Nucleus accumbens (tissue), 56 donors: ENCODE results near the gene SNX21.
"Not testable (repeated sequence)": the region's sequence is repeated elsewhere in the genome, so short reads cannot be mapped to it uniquely, and the experiment has no call there.

Source experiments
- DNase-seq, 56 donors: peaks; one replicate each; lab custom pipeline; 2025; lab: John Stamatoyannopoulos, UW

Gene SNX21, protein sequence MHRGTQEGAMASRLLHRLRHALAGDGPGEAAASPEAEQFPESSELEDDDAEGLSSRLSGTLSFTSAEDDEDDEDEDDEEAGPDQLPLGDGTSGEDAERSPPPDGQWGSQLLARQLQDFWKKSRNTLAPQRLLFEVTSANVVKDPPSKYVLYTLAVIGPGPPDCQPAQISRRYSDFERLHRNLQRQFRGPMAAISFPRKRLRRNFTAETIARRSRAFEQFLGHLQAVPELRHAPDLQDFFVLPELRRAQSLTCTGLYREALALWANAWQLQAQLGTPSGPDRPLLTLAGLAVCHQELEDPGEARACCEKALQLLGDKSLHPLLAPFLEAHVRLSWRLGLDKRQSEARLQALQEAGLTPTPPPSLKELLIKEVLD

DNA sequence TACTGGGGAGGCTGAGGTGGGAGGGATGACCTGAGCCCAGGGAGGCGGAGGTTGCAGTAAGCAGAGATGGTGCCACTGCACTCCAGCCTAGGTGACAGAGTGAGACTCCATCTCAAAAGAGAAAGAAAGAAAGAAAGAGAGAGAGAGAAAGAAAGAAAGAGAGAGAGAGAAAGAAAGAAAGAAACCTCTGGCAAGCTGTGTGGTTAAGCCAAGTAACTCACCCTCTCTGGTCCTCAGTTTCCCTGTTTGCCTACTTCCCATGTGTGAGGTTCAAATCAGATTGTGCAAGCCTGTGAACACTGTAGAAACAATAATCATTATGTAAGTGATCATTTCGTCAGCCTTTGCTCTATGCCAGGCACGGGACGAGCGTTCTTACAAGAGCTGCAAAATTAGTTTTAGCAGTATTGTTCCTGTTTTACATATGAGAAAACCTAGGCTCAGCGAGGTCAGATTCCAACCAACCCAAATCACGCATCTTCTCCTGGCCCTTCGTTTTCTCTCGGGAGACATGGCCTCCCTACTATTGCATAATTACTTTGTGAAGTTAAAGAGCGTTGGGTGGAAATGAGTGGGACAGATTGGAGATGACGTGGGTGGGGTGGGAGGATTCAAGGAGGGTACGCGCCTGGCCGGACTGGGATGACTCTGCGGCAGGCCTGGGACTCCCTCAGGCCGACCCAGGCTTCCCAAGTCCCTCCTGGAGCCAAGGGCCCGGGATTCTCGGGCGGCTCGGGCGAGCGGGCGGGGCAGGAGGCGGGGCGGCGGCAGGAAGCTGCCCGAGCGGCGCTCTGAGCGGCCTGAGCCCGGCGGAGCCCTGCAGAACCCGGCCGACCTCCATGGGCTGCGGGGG is at the start of gene SNX21:
SNX21 (plus strand) TSS at position 770 of the 853 bp plus-strand sequence. CDS start 121 bp downstream, outside the sequence.
- peak in 49 of 56 donors; percentile 20 to 79 (median 66) for DNase-seq

DNA sequence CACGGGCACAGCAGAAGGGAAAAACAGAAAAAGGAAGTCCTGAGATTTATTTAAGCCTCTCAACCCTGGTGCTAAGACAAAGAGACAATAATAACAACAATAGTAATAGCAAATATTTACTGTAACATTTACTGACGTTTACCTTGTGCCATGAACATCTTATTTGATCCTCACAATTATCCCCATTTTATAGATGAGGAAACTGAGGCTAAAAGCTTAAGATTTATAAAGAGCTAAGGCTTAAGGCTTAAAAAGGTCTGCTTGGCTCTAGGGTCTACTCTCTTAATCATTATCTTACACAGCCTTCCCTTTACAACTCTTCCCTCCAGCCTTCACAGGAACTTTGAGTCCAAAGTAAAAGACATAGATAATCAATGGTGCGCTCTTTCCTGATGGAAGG is 45.2 kb upstream of the SNX21 start:
- DNase-seq = no peak

DNA sequence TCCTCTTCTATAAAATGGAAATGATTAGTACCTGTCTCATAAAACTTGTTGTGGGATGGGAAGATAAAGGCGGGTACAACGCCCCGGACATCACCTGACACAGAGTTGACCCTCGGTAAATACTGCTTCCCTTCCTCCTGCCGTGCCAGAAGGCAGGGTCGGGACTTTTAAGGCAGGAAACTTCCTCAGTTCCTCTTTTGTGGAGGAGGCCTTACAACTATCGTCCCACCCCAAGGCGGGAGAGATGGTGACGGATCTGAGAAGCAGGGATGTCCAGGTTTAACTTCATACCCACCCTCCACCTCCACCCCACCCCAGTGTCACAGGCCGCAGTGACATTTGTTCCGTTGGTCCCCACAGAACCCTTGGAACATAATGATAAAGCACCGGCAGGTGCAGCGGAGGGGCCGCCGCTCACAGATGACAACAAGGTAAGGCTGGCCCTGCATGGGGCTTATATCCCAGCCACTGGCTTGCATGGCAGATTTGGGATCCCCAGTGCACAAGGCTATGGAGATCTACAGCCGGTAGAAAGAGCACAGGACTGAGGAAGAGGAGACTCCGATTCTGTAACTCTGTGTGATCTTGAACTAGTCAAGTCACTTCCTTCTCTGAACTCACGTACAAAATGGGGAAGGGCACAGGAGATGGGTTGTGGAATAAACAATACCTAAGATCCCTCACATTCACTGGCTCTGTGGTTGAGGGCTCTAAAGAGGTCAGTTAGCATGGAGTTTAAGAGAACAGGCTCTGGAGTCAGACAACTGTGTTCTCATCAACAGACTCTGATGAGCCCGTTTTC is 41.1 kb upstream of the SNX21 start:
- DNase-seq = peak in 5 of 56 donors; percentile 1 to 25 (median 19)

DNA sequence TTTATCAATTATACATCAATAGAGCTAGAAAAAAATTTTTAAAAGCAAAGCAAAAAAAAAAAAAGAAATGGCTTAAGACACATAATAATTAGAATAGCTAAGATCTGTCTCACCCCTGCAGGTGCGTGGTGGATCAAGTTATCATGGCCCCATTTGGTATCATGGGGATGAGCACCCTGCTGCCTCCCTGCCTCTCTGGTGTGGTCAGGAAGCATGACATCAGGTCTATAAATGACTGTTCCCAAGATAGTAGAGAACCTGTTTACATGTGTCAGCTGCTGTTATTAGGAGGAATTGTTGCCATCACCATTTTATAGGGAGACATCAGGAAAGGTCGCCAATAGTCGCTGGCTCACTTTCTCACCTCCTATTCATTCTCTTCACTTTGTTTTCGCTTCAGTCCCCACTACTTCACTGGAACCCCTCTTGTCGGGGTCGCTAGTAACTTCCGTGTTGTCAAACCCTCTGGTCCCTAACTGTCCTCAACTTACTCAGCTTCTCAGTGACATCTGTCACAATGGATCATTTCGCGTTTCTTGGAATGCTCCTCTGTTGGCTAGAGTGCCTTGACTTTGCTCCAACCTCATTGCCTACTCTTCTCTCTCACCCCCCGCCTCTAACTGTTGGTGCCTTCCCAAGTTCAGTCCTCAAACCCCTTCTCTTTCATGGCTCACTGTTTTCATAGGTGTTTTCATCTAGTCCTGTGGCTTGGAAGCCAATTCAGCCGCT is 37.1 kb upstream of the SNX21 start:
- DNase-seq = no peak

DNA sequence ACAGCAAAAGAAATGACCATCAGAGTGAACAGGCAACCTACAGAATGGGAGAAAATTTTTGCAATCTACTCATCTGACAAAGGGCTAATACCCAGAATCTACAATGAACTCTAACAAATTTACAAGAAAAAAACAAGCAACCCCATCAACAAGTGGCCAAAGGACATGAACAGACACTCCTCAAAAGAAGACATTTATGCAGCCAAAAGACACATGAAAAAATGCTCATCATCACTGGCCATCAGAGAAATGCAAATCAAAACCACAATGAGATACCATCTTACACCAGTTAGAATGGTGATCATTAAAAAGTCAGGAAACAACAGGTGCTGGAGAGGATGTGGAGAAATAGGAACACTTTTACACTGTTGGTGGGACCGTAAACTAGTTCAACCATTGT is 36.1 kb upstream of the SNX21 start:
- DNase-seq = not testable (repeated sequence)

DNA sequence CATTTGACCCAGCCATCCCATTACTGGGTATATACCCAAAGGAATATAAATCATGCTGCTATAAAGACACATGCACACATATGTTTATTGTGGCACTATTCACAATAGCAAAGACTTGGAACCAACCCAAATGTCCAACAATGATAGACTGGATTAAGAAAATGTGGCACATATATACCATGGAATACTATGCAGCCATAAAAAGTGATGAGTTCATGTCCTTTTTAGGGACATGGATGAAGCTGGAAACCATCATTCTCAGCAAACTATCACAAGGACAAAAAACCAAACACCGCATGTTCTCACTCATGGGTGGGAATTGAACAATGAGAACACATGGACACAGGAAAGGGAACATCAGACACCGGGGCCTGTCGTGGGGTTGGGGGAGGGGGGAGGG is 35.6 kb upstream of the SNX21 start:
- not testable (repeated sequence) for DNase-seq

DNA sequence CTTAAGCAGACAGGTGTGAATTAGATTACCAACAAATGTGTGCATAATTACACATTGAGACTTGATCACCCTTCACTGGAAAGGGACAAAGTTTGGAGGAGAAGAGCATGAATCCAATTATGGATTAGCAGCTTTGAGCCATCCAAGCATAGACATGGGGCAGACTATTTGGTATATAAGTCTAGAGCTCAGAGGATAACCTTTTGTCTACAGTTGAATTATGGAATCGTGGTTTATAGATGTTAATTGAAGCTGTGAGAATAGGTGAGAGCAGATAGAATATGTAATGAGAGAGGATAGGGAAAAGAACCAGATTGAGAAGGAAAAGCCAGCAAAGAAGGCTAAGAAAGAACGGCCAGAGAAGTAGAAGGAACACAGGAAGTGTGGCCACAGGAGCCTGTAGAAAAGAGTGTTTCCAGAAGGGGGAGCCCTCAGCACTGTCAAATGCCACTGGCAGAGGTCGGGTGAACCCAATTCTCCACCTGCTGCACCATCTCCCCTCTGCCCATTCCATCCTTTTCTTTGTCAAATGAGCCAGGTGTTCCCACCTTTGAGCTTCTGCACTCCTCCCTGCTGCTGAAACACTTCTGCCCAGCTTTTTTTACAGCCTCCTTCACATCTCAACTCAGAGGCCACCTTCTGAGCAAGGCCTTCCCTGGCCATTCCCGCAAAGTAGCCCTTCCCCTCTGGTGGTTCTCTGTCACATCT is 34.5 kb upstream of the SNX21 start:
- peak in 26 of 56 donors; percentile 2 to 52 (median 8) for DNase-seq

DNA sequence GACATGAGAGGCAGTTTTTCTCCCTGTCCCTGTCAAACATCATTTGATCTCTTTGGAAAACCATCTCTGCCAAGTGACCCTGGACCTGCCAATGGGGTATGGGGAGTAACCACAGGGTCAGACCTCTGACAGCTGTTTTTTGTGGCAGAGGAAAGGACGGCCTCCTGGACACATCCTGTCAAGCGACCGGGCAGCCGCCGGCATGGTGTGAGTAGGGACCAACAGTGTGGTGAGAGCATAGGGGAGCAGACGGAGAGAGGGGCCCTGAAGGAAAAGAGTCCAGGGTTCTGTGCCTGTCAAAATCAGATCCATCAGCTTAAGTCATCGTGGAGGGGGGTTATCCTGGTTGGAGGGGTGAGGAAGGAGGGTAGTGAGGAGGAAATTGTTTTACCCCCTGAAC is 31.7 kb upstream of the SNX21 start:
- no peak for DNase-seq

DNA sequence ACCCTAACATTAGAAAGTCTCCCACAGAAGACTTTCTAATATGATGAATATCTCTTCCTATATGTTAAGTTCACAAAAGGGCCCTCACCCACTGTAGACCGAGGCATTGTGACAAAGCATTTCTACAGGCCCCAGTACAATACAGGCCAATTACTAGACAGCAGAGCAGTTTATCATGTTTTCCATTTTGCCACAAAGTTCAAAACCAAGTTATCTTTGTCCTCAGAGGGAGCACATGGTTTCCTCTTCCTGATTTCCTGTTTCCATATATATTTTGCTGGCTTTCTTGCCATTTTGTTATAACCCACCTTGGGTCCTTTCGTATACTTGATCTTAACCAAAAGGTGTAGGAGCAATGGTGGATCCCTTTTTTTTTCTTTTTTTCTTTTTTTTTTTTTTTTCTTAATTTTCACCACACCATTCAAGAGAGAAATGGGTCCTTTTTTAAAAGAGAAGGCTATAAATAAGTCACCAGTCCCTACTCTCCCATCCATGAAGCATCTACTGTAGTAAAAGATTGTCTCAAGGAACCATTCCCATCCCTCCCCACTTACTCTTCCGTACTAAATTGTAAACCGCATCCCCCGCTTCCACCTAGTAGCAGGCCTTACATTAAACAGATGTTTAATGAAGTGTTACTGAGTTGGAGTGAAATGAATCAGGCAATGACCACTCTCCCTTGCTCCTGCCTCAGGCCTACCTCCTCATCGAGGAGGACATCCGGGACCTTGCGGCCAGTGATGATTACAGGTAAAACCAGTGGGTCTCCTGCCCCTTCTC is 23.2 kb upstream of the SNX21 start:
- DNase-seq = no peak

DNA sequence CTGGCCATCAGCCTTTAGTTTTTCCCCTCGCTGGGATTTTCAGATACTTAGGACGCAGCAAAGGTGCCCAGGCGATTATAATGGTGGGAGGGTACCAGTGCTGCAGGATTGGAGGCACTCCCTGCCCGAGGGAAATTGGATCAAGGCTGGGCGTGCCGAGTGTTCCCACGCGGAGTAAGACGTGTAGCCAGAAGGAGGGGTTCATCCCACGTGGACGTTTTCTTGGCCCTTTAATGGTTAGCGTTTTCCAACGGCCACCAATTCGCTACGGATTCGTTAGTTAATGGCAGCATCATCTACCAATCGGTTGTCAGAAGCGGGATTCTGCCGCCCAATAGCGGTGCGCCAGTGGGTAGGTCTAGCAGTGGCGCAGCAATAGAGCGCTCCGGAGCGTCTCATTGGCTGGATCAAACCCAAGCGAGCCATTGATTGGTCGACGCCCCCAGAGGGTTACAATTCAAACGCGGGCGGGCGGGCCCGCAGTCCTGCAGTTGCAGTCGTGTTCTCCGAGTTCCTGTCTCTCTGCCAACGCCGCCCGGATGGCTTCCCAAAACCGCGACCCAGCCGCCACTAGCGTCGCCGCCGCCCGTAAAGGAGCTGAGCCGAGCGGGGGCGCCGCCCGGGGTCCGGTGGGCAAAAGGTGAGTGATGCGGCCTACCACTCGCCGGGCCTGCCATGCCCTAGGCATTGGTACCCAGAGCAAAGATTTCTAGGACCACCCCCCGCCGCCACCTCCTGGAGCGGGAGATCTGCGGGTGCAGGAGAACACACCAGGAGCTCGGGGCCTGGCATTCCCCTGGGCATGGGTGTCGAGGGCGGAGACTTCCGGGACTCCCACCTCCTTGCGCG is 21.2 kb upstream of the SNX21 start, which contains the start of gene UBE2C:
UBE2C (plus strand) TSS at position 488 of the 849 bp plus-strand sequence; CDS start at position 540, 52 bp downstream.
- peak; percentile 79 to 99 (median 96) for DNase-seq

DNA sequence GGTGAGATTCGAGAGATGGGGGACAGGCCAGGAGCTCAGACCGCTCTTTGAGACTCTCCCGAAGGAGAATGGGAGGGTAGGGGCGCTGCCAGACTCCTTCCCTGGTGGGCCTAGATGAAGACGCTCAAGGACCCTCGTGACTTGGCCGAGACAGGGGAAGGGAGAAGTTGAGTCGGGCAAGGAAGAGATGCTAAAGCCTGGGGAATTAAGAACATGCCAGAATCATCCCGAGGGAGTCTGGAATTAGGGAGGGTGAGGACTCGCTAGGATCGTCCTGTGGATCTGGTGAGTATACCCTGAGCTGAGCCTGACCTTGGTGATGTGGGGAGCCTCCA is 20.6 kb upstream of the SNX21 start:
- no peak for DNase-seq

DNA sequence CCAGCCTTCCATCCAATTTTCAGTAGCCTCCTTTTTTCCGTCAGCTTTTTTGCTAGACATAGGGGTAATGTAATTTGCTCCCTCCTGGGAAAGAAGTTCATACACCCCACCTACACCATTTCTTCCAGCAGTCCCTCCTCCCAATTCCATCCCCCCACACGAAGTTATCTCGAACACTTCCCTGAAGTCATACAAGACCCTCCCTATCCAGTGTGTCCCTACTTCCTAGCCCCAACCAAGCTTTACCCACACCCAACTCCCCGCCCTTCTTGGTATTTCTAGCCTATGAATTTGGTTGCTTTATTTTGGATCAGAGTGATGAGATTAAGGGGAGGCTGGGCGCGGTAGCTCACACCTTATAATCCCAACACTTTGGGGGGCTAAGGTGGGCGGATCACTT is 20.1 kb upstream of the SNX21 start:
- DNase-seq = no peak

DNA sequence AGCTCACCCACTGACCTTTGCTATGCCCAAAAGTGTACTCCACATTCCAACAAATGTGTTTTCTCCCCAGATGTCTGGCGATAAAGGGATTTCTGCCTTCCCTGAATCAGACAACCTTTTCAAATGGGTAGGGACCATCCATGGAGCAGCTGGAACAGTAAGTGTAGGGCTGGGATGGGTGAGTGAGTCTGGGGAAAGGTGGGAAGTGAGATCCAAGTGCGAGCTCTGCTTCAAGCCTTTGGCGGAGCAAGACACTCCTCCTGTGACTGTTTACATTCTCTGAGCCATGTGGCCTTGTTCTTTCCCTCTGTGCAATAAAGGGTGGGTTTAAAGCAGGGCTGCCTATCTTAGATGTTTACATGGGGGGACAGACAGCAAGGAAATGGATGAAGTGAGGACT is 19.3 kb upstream of the SNX21 start:
- no peak for DNase-seq

DNA sequence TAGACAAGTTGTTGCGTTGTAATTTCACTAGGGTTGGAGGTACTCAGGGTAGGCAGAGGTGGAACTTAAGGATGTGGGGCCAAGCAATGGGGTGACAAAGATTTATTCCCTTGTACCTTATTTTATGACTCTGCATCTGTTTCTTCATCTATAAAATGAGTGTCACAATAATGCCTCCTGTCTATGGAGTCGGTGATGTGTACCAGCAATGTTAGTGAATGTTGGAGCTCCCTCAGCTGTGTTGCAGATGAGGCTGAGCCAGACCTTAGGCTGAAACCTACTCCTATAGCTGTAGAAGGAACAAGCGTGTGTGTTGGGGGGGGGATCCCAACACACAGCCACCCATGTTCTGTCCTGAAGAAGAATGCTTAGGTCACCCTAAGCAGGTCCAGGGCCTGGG is 16.6 kb upstream of the SNX21 start:
- DNase-seq = no peak

DNA sequence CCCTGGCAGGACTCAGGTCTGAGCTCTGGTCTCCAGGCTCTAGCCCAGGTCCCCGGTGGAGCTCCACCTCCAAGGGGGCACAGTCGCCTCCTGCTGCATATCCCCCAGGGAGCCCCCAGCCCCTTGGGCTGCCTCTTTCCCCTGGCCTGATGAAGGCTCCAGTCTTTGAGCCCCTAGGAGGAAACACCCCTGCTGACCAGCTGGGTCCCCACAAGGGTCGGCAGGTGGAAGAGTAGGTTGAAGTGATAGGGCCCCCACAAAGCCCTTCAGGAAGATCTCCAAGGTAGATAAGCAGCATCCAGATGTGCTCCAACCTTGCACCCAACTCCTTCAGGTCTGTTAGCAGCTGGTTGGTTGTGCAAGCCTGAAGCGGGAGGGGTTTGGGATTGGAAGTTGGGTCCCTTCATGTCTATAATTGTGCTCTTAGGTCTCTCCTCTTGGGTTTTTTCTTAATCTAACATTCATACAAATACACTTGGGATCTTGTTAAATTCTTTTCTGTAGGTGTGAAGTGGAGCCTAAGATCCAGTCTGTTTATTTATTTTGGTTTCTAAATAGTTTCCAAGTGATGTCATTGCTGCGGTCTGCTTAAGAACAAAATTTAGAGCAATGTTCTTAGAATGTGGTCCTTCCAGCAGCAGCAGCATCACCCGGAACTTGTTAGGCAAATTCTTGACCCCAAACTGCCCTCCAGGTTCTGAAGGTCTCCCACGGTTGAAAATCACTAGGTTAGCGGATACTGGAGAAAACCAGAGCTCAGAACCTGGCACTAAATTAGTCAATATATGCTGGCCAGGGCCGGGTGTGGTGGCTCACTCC is 16.0 kb upstream of the SNX21 start:
- DNase-seq = no peak

DNA sequence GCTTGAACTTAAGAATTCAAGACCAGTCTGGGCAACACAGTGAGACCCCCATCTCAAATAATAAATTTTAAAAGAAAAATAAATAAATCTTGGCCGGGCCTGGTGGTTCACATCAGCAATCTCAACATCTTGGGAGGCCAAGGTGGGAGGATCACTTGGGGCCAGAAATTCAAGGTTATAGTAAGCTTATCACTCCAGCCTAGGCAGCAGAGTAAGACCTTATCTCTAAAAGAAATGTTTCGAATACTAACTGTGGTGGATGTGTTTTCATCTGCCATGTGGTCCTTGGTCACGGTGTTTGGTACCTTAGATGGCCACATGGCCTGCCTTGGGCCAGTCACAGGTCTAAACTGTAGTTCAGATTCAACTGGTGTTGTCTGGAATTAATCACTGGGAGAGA is 15.4 kb upstream of the SNX21 start:
- DNase-seq = no peak

DNA sequence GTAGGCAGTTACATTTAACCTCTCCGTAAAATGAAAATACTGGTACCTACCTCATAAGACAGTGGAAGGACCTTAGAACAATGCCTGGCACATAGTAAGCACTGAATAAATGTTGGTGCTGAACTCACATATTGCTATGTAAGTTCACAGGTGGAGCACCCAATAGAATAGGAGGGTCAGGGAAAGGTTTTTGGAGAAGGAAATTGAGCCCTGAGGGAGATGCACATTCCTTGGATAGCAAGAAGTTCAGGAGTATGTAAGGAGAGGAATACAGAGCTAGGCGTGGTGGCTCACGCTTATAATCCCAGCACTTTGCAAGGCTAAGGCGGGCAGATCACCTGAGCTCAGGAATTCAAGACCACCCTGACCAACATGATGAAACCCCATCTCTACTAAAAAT is 14.1 kb upstream of the SNX21 start:
- DNase-seq = no peak
